HepG2 (cell line): Measurements from ENCODE around the gene CYP19A1. TPM values are rescaled to one million over a fixed set of nuclear protein-coding genes. Genes with fewer than 3 reads are reported as not detected.

Source experiments
- ATAC-seq: fragments of 200-7000 bp; cut with Tn5 transposase; 3 replicates; pipeline ENCODE4 v1.9.1; 2020; ENCODE audit warnings: mild to moderate bottlenecking, moderate library complexity
- BruUV-seq: library from RNA; stranded (reverse); fragments of 400-500 nt; replicated peaks from 2 replicates; lab custom pipeline; 2021; lab: Mats Ljungman, UMichigan
- CTCF ChIA-PET: fragments of 300-600 bp; formaldehyde crosslinking; extraction: SDS; loops from one replicate; lab custom pipeline; 2021; ENCODE audit warnings: low total read pairs, inconsistent platforms, low intra/inter-chr PET ratio; lab: Yijun Ruan, JAX
- POLR2A ChIA-PET: fragments of 350-600 bp; sonication (Branson Sonifier 250); formaldehyde crosslinking; loops from one replicate; lab custom pipeline; 2020; ENCODE audit warnings: antibody characterized with exemption, inconsistent platforms; lab: Yijun Ruan, JAX
- DNase-seq: peaks from one replicate; pipeline ENCODE4 v3.0.0-alpha.2; 2015; ENCODE audit warnings: low spot score
- FAIRE-seq: peaks from 3 replicates; lab custom pipeline; 2011; peaks lifted over from hg19 to GRCh38; lab: Jason Lieb, UNC
- H2AFZ ChIP-seq: one replicate; pipeline ENCODE4 v1.6.1; 2011; ENCODE audit warnings: low read length, inconsistent platforms
- H3K27ac ChIP-seq: fragments of 300-600 bp; 3 replicates; pipeline ENCODE4 v1.8.0; 2011; ENCODE audit warnings: mixed run types, mild to moderate bottlenecking, mixed read lengths, low read length, inconsistent platforms; ENCODE audit not compliant: insufficient read depth; ENCODE audit errors: extremely low read length
- H3K27me3 ChIP-seq, 2 experiments: fragments of 200-600 bp in 1 of 2; 2 replicates in 1 of 2; 3 replicates in 1 of 2; pipeline versions ENCODE4 v1.6.0 to v1.8.0; 2011; ENCODE audit warnings: low read length in 2 of 2, mild to moderate bottlenecking in 2 of 2, moderate library complexity in 2 of 2, inconsistent platforms in 1 of 2; ENCODE audit not compliant: insufficient read depth in 2 of 2, control insufficient read depth in 1 of 2
- H3K36me3 ChIP-seq, 2 experiments: fragments of 200-600 bp in 1 of 2; replicated peaks in 1 of 2; 2 replicates in 1 of 2; 3 replicates in 1 of 2; pipeline versions ENCODE4 v1.5.1 to v1.8.0; 2011; ENCODE audit warnings: low read length in 2 of 2, inconsistent platforms in 1 of 2; ENCODE audit not compliant: insufficient read depth in 2 of 2, control insufficient read depth in 1 of 2
- H3K4me1 ChIP-seq: 2 replicates; pipeline ENCODE4 v1.5.1; 2012; ENCODE audit warnings: low read length, inconsistent platforms; ENCODE audit not compliant: insufficient read depth
- H3K4me2 ChIP-seq: 2 replicates; pipeline ENCODE4 v1.6.0; 2011; ENCODE audit warnings: low read depth, low read length, inconsistent platforms
- H3K4me3 ChIP-seq, 3 experiments: fragments of 200-600 bp in 1 of 3; sonication (generic), shearing (Covaris generic) in 1 of 3; replicated peaks in 1 of 3; 2 replicates each; pipeline ENCODE4 v1.5.1; 2011 to 2016; ENCODE audit warnings: low read length in 3 of 3, inconsistent platforms in 2 of 3, low read depth in 2 of 3, mild to moderate bottlenecking in 2 of 3, control low read depth in 1 of 3, mixed read lengths in 1 of 3; ENCODE audit not compliant: insufficient read depth in 1 of 3
- H3K79me2 ChIP-seq: one replicate; pipeline ENCODE4 v1.6.1; 2011; ENCODE audit warnings: low read length, inconsistent platforms; ENCODE audit not compliant: insufficient read depth
- H3K9ac ChIP-seq: 2 replicates; pipeline ENCODE4 v1.6.0; 2011; ENCODE audit warnings: mild to moderate bottlenecking, low read depth, low read length, inconsistent platforms; ENCODE audit not compliant: insufficient read depth
- H3K9me3 ChIP-seq: 2 replicates; pipeline ENCODE4 v1.5.1; 2012; ENCODE audit warnings: mild to moderate bottlenecking, low read length
- H4K20me1 ChIP-seq: 2 replicates; pipeline ENCODE4 v1.6.0; 2011; ENCODE audit warnings: inconsistent platforms, mild to moderate bottlenecking, low read length, moderate library complexity; ENCODE audit not compliant: insufficient read depth
- CTCF ChIP-seq: sonication (generic); formaldehyde crosslinking; IDR thresholded peaks from 2 replicates; pipeline ENCODE4 v1.5.0; 2020; ENCODE audit warnings: mild to moderate bottlenecking, missing genetic modification reagents, moderate library complexity
- IKZF5 ChIP-seq: IDR thresholded peaks from 2 replicates; pipeline ENCODE4 v1.6.1; 2018; ENCODE audit warnings: missing genetic modification reagents, mild to moderate bottlenecking, missing compliant biosample characterization
- MLLT10 ChIP-seq: sonication (generic); formaldehyde crosslinking; IDR thresholded peaks from 2 replicates; pipeline ENCODE4 v1.4.0; 2020; ENCODE audit warnings: missing genetic modification reagents
- NFE2 ChIP-seq: sonication (generic); formaldehyde crosslinking; IDR thresholded peaks from 2 replicates; pipeline ENCODE4 v1.4.0; 2020; ENCODE audit warnings: missing genetic modification reagents
- POGZ ChIP-seq: sonication (generic); formaldehyde crosslinking; IDR thresholded peaks from 2 replicates; pipeline ENCODE4 v1.4.0; 2020; ENCODE audit warnings: mild to moderate bottlenecking, missing genetic modification reagents
- RBAK ChIP-seq: sonication (generic); formaldehyde crosslinking; IDR thresholded peaks from 2 replicates; pipeline ENCODE4 v1.5.1; 2020; ENCODE audit warnings: mild to moderate bottlenecking, missing genetic modification reagents
- TBL1XR1 ChIP-seq: fragments of 150-350 bp; IDR thresholded peaks from 2 replicates; pipeline ENCODE4 v1.6.1; 2014; ENCODE audit warnings: borderline replicate concordance, low read length; ENCODE audit not compliant: partially characterized antibody
- TEAD2 ChIP-seq: sonication (generic); formaldehyde crosslinking; IDR thresholded peaks from 2 replicates; pipeline ENCODE4 v1.9.0; 2021; ENCODE audit warnings: missing genetic modification reagents
- ZBTB21 ChIP-seq: sonication (generic); formaldehyde crosslinking; IDR thresholded peaks from 2 replicates; pipeline ENCODE4 v1.4.0; 2020; ENCODE audit warnings: missing genetic modification reagents
- ZBTB34 ChIP-seq: sonication (generic); formaldehyde crosslinking; IDR thresholded peaks from 2 replicates; pipeline ENCODE4 v1.8.0; 2022; ENCODE audit warnings: mild to moderate bottlenecking, missing genetic modification reagents
- ZNF124 ChIP-seq: sonication (generic); formaldehyde crosslinking; IDR thresholded peaks from 2 replicates; pipeline ENCODE4 v1.4.0; 2020; ENCODE audit warnings: missing genetic modification reagents
- ZNF274 ChIP-seq: sonication (generic); formaldehyde crosslinking; IDR thresholded peaks from 2 replicates; pipeline ENCODE4 v1.5.1; 2020; ENCODE audit warnings: mild to moderate bottlenecking, missing genetic modification reagents
- ZNF383 ChIP-seq: sonication (generic); formaldehyde crosslinking; IDR thresholded peaks from 2 replicates; pipeline ENCODE4 v1.4.0; 2020; ENCODE audit warnings: missing genetic modification reagents, mild to moderate bottlenecking, borderline replicate concordance
- ZNF563 ChIP-seq: sonication (generic); formaldehyde crosslinking; IDR thresholded peaks from 2 replicates; pipeline ENCODE4 v1.8.0; 2022; ENCODE audit warnings: mild to moderate bottlenecking, moderate library complexity, missing genetic modification reagents
- ZNF629 ChIP-seq: sonication (generic); formaldehyde crosslinking; conservative IDR thresholded peaks from 2 replicates; pipeline ENCODE4 v1.5.0; 2020; ENCODE audit warnings: missing genetic modification reagents
- WGBS: methylation state at CpG from one replicate; pipeline ENCODE4 v1.1.6; 2017; ENCODE audit warnings: low lambda C conversion rate; 5-methylcytosine and 5-hydroxymethylcytosine counted together
- in situ Hi-C: cut with HindIII; loops from 2 replicates; pipeline ENCODE4 v1.10.0; 2017; ENCODE audit warnings: low pct_unique_long_range_greater_than_20kb; ENCODE audit not compliant: extremely low pct_ligation_motif_present
- intact Hi-C: fragments of 100-400 bp; cut with micrococcal nuclease; formaldehyde crosslinking; loops from one replicate; pipeline ENCODE4 v1.10.0; 2022; ENCODE audit not compliant: unreplicated experiment
- polyA plus RNA-seq, 8 experiments: library from polyadenylated mRNA; depleted of rRNA in 3 of 8; stranded (reverse) in 7 of 8; unstranded in 1 of 8; fragments of >200 nt; fragmentation: Illumina TruSeq in 4 of 8; extraction: Trizol in 4 of 8; gene quantifications; 2 replicates each; pipeline versions ENCODE4 v1.2.1 to v1.2.3, GENCODE V29; 2011 to 2016; ENCODE audit warnings: low read depth in 4 of 8, missing spikeins in 1 of 8, mixed read lengths in 1 of 8; ENCODE audit not compliant: insufficient read depth in 1 of 8
- total RNA-seq, 5 experiments: library from RNA; depleted of rRNA; stranded (reverse); fragments of >200 nt; fragmentation: Illumina TruSeq; extraction: Trizol; gene quantifications; 2 replicates each; pipeline ENCODE4 v1.2.3, GENCODE V29; 2016; ENCODE audit warnings: low read depth in 1 of 5

CYP19A1 gene
- total and polyA plus RNA-seq, 2 of the 13 experiments (the other 11 are each of a cell fraction or from before 2014, with no cell fraction given), result 10.9 to 23.0 TPM

GRCh38 chr15:51366920-51367319, 28.5 kb upstream of the CYP19A1 start:
- CTCF ChIA-PET, result no interaction called here
- H3K4me1 ChIP-seq, result peaks cover 43% of the 10 kb centered on the region
- DNase-seq (no peak), ATAC-seq (peak; percentile 66), FAIRE-seq (no peak)
- peak overlapping the region in 1 of 3 experiments; percentile 45; a peak in 2 of 6 replicates for H3K4me3 ChIP-seq
- no peaks in the 10 kb centered on the region for H4K20me1 ChIP-seq
- 28% methylated on average over 3 of the region's 3 CpGs for WGBS
- H3K9me3 ChIP-seq, result no peaks in the 10 kb centered on the region
- no peak overlapping the region for H3K27ac ChIP-seq
- in situ Hi-C loops (no loop called here), intact Hi-C loops (loop anchor here (5.0 kb wide), 1 partner anchor 80 kb away; no protein-coding TSS in a partner anchor)
- no peaks in the 10 kb centered on the region for H3K36me3 ChIP-seq
- no TSS peak for BruUV-seq
- POLR2A ChIA-PET, result no interaction called here
- no peaks in the 10 kb centered on the region for H3K79me2 ChIP-seq
- TF ChIP-seq CTCF (CRISPR knock-in tag), result peak; percentile 18; the same call in 1 of the 2 replicates
- TF ChIP-seq ZNF563 (CRISPR knock-in tag), result no peak
- TF ChIP-seq IKZF5 (CRISPR knock-in tag), result no peak
- peak overlapping the region; percentile 64 for H3K4me2 ChIP-seq
- no peaks in the 10 kb centered on the region for H3K27me3 ChIP-seq
- no peak overlapping the region for H3K9ac ChIP-seq
- H2AFZ ChIP-seq, result no peak overlapping the region

- FAIRE-seq (no peak), ATAC-seq (no peak), DNase-seq (no peak)
- Histone ChIP-seq H3K36me3 (no peaks in the 10 kb centered on the region), H4K20me1 (no peaks in the 10 kb centered on the region), H3K9me3 (no peaks in the 10 kb centered on the region), H3K4me1 (peaks cover 43% of the 10 kb centered on the region), H3K79me2 (no peaks in the 10 kb centered on the region), H3K4me3 (no peak overlapping the region), H3K27ac (no peak overlapping the region), H3K27me3 (no peaks in the 10 kb centered on the region), H3K9ac (no peak overlapping the region), H3K4me2 (no peak overlapping the region), H2AFZ (no peak overlapping the region)
- in situ Hi-C loops (no loop called here), intact Hi-C loops (loop anchor here (5.0 kb wide), 1 partner anchor 79 kb away; no protein-coding TSS in a partner anchor)
- no TSS peak for BruUV-seq
- ChIA-PET CTCF (no interaction called here), POLR2A (no interaction called here)
- 37% methylated on average over 5 of the region's 5 CpGs for WGBS
- TF ChIP-seq NFE2 (CRISPR knock-in tag) (no peak), TEAD2 (CRISPR knock-in tag) (no peak), ZBTB34 (no peak), ZNF274 (CRISPR knock-in tag) (no peak), ZNF629 (CRISPR knock-in tag) (no peak), MLLT10 (no peak), ZNF124 (CRISPR knock-in tag) (no peak), POGZ (CRISPR knock-in tag) (no peak), ZNF383 (CRISPR knock-in tag) (no peak), ZBTB21 (CRISPR knock-in tag) (no peak), TBL1XR1 (no peak), RBAK (no peak)
Observed at GRCh38 chr15:51366071-51366470, 27.7 kb upstream of the CYP19A1 start.
